CD4-positive, alpha-beta T cell (primary cell): ENCODE data around the gene CCNT2. TPM values are rescaled to one million over a fixed set of nuclear protein-coding genes. Genes with fewer than 3 reads are reported as not detected.

Experiments used
- ATAC-seq: fragments of 200-7000 bp; cut with Tn5 transposase; one replicate; pipeline ENCODE4 v1.10.0; 2022; ENCODE audit warnings: mild to moderate bottlenecking; ENCODE audit not compliant: poor library complexity
- CTCF ChIA-PET: fragments of 350-600 bp; sonication (Branson Sonifier 250); formaldehyde crosslinking; loops from one replicate; lab custom pipeline; 2021; ENCODE audit warnings: antibody characterized with exemption, inconsistent platforms; lab: Charles Lee
- POLR2A ChIA-PET: fragments of 350-600 bp; sonication (Branson Sonifier 250); formaldehyde crosslinking; loops from one replicate; lab custom pipeline; 2021; ENCODE audit warnings: antibody characterized with exemption, inconsistent platforms; lab: Charles Lee
- DNase-seq, 14 experiments: peaks; one replicate each; pipeline ENCODE4 v3.0.0-alpha.2; 2013 to 2020; ENCODE audit warnings: mixed read lengths in 2 of 14
- H3K27ac ChIP-seq, 2 donors: one replicate each; pipeline versions ENCODE4 v1.5.1 to v1.7.0; 2013; ENCODE audit warnings: low read length in 2 of 2, low read depth in 1 of 2, mild to moderate bottlenecking in 1 of 2
- H3K27me3 ChIP-seq, 2 experiments: 1 replicate in 1 of 2; 2 replicates in 1 of 2; pipeline versions ENCODE4 v1.6.1 to v1.7.0; 2013; ENCODE audit warnings: low read length in 2 of 2, control low read depth in 1 of 2, mild to moderate bottlenecking in 1 of 2, moderate library complexity in 1 of 2; ENCODE audit not compliant: insufficient read depth in 2 of 2, control insufficient read depth in 1 of 2
- H3K36me3 ChIP-seq: one replicate; pipeline ENCODE4 v1.6.1; 2013; ENCODE audit warnings: low read length, control low read depth; ENCODE audit not compliant: insufficient read depth
- H3K4me1 ChIP-seq: one replicate; pipeline ENCODE4 v1.6.1; 2013; ENCODE audit warnings: low read length, control low read depth; ENCODE audit not compliant: insufficient read depth
- H3K4me3 ChIP-seq: one replicate; pipeline ENCODE4 v1.5.1; 2013; ENCODE audit warnings: mild to moderate bottlenecking, low read length, moderate library complexity
- H3K9me3 ChIP-seq, 2 experiments: 1 replicate in 1 of 2; 2 replicates in 1 of 2; pipeline versions ENCODE4 v1.6.1 to v1.7.0; 2013; ENCODE audit warnings: low read length in 2 of 2, mild to moderate bottlenecking in 2 of 2, control low read depth in 1 of 2, moderate library complexity in 1 of 2; ENCODE audit not compliant: control insufficient read depth in 1 of 2, insufficient read depth in 1 of 2
- H3K27ac Mint-ChIP-seq: one replicate; pipeline ENCODE4 v1.8.0; 2020; ENCODE audit warnings: mixed read lengths
- H3K27me3 Mint-ChIP-seq: one replicate; pipeline ENCODE4 v1.8.0; 2021; ENCODE audit warnings: mixed read lengths
- H3K36me3 Mint-ChIP-seq: one replicate; pipeline ENCODE4 v1.8.0; 2021; ENCODE audit warnings: low read depth, mixed read lengths
- H3K4me1 Mint-ChIP-seq: one replicate; pipeline ENCODE4 v1.8.0; 2021; ENCODE audit warnings: low read depth, mixed read lengths
- H3K4me3 Mint-ChIP-seq: one replicate; pipeline ENCODE4 v1.8.0; 2020; ENCODE audit warnings: mild to moderate bottlenecking, mixed read lengths
- H3K9me3 Mint-ChIP-seq: one replicate; pipeline ENCODE4 v1.8.0; 2020; ENCODE audit warnings: mixed read lengths
- intact Hi-C, 2 experiments: fragments of 100-400 bp; cut with DNase I in 1 of 2; cut with micrococcal nuclease in 1 of 2; formaldehyde crosslinking; loops; one replicate each; pipeline versions ENCODE4 v1.15.1 to v1.9.0; 2023 to 2025; cut with DNase I, micrococcal nuclease
- total RNA-seq, 174 experiments: library from RNA in 2 of 174; stranded (reverse) in 2 of 174; gene quantifications; one replicate each; pipeline ENCODE4 v1.2.3 and lab custom pipeline; 2021 to 2026
- TF ChIP-seq, protein P1 (sequence below): fragments of 200-600 bp; IDR thresholded peaks from one replicate; pipeline ENCODE4 v1.8.0; 2022; ENCODE audit warnings: antibody characterized with exemption, mild to moderate bottlenecking

The CCNT2 gene
- total RNA-seq, 2 experiments from 2014 or later: 62.1 to 67.5 TPM

DNA sequence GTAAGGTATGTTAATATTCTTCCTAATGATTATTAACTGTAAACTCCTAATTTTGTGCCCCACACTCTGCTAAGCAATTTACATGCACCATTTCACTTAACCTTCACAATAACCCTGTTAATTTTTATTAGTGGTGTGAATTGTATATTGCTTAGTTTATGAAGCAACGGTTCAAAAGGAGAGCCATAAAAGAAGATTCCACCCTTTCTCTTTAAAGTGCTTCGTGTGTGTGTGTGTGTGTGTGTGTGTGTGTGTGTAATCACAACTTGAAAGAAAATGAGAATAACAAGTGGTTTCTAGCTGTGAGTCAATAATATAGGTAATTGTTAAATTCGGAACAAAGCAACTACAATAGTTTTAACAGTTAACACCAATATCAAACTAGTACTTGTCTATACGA, 60.6 kb downstream of the CCNT2 start:
- H3K9me3 ChIP-seq: peaks cover 10 to 14% of the 10 kb centered on the region in 2 experiments
- DNase-seq: no peak
- no peaks in the 10 kb centered on the region for H3K4me1 Mint-ChIP-seq
- H3K36me3 ChIP-seq: no peaks in the 10 kb centered on the region
- H3K27me3 ChIP-seq: no peaks in the 10 kb centered on the region
- H3K4me3 Mint-ChIP-seq: no peak overlapping the region
- peaks cover 7% of the 10 kb centered on the region for H3K27me3 Mint-ChIP-seq
- no peak overlapping the region for H3K27ac ChIP-seq
- ChIA-PET CTCF (no interaction called here), POLR2A (interaction anchor here (1.0 kb wide), 1 partner anchor 23 kb away, joined by 3 read pairs; no protein-coding TSS in a partner anchor)
- no peak overlapping the region for H3K27ac Mint-ChIP-seq
- intact Hi-C loops: no loop called here
- peaks cover 6% of the 10 kb centered on the region for H3K36me3 Mint-ChIP-seq
- ATAC-seq: no peak
- H3K4me1 ChIP-seq: no peaks in the 10 kb centered on the region
- no peak overlapping the region for H3K4me3 ChIP-seq
- H3K9me3 Mint-ChIP-seq: peaks cover 7% of the 10 kb centered on the region
- TF ChIP-seq, protein P1, sequence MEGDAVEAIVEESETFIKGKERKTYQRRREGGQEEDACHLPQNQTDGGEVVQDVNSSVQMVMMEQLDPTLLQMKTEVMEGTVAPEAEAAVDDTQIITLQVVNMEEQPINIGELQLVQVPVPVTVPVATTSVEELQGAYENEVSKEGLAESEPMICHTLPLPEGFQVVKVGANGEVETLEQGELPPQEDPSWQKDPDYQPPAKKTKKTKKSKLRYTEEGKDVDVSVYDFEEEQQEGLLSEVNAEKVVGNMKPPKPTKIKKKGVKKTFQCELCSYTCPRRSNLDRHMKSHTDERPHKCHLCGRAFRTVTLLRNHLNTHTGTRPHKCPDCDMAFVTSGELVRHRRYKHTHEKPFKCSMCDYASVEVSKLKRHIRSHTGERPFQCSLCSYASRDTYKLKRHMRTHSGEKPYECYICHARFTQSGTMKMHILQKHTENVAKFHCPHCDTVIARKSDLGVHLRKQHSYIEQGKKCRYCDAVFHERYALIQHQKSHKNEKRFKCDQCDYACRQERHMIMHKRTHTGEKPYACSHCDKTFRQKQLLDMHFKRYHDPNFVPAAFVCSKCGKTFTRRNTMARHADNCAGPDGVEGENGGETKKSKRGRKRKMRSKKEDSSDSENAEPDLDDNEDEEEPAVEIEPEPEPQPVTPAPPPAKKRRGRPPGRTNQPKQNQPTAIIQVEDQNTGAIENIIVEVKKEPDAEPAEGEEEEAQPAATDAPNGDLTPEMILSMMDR: no peak

DNA sequence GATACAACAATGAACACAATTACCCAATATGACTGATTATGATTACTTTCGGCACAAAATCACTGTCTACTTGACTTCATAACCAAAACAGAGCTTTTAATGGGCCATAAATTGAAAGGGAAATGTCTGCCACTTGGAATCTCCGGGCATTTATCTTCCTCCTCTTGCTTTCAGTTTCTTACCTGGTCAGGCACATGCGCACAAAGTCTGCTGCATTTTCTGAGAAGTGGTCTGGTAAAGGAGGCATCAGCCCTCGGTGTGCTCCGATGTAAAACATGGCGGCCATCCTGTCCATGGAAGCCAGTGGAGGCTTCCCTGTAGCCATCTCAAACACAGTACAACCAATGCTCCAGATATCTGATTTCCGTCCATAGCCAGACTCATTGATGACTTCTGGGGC, 62.0 kb downstream of the CCNT2 start:
- TF ChIP-seq, protein P1: no peak
- no peak for ATAC-seq
- Histone ChIP-seq H3K27me3 (no peaks in the 10 kb centered on the region), H3K4me1 (no peaks in the 10 kb centered on the region), H3K4me3 (no peak overlapping the region), H3K9me3 (peaks cover 10 to 13% of the 10 kb centered on the region in 2 experiments), H3K27ac (no peak overlapping the region), H3K36me3 (no peaks in the 10 kb centered on the region)
- Mint-ChIP-seq H3K36me3 (no peaks in the 10 kb centered on the region), H3K27me3 (peaks cover 7% of the 10 kb centered on the region), H3K4me1 (no peaks in the 10 kb centered on the region), H3K4me3 (no peak overlapping the region), H3K27ac (no peak overlapping the region), H3K9me3 (no peaks in the 10 kb centered on the region)
- intact Hi-C loops: no loop called here
- DNase-seq: no peak
- ChIA-PET POLR2A (no interaction called here), CTCF (no interaction called here)

DNA sequence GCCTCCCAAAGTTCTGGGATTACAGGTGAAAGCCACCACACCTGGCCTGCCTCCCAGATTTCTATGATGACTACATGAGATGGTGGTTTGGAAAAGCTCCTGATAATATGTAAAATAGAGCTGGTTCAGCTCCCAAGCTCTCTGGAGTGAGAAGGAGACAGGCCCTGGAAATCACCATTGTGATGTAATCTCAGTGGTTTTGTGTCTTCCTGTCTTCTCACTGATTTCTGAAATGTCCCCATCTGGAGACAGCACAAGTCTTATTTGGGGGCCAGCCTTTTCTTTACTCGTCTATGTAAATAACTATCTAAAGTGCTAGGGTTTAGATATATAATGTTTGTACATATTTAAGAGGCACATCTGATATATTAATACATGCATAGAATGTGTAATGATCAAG, 64.0 kb downstream of the CCNT2 start:
- H3K4me3 Mint-ChIP-seq: no peak overlapping the region
- intact Hi-C loops: no loop called here
- TF ChIP-seq, protein P1: no peak

More for the DNA sequence above, 64.0 kb downstream of the CCNT2 start:
- no peaks in the 10 kb centered on the region for H3K36me3 Mint-ChIP-seq
- no peak overlapping the region for H3K27ac Mint-ChIP-seq
- no peak for DNase-seq
- Histone ChIP-seq H3K27ac (no peak overlapping the region), H3K27me3 (no peaks in the 10 kb centered on the region), H3K4me1 (no peaks in the 10 kb centered on the region), H3K36me3 (no peaks in the 10 kb centered on the region), H3K4me3 (no peak overlapping the region), H3K9me3 (peaks cover 8 to 10% of the 10 kb centered on the region in 2 experiments)
- no peaks in the 10 kb centered on the region for H3K4me1 Mint-ChIP-seq
- ATAC-seq: no peak
- peaks cover 7% of the 10 kb centered on the region for H3K27me3 Mint-ChIP-seq
- H3K9me3 Mint-ChIP-seq: no peaks in the 10 kb centered on the region
- CTCF ChIA-PET: interaction anchor here (0.9 kb wide), 1 partner anchor 727 kb away, joined by 3 read pairs; no protein-coding TSS in a partner anchor
- POLR2A ChIA-PET: no interaction called here
